ENCODE measurements around the gene PAXX.
"Not testable (repeated sequence)": the region's sequence is repeated elsewhere in the genome, so short reads cannot be mapped to it uniquely, and the experiment has no call there.

Gene PAXX

DNA sequence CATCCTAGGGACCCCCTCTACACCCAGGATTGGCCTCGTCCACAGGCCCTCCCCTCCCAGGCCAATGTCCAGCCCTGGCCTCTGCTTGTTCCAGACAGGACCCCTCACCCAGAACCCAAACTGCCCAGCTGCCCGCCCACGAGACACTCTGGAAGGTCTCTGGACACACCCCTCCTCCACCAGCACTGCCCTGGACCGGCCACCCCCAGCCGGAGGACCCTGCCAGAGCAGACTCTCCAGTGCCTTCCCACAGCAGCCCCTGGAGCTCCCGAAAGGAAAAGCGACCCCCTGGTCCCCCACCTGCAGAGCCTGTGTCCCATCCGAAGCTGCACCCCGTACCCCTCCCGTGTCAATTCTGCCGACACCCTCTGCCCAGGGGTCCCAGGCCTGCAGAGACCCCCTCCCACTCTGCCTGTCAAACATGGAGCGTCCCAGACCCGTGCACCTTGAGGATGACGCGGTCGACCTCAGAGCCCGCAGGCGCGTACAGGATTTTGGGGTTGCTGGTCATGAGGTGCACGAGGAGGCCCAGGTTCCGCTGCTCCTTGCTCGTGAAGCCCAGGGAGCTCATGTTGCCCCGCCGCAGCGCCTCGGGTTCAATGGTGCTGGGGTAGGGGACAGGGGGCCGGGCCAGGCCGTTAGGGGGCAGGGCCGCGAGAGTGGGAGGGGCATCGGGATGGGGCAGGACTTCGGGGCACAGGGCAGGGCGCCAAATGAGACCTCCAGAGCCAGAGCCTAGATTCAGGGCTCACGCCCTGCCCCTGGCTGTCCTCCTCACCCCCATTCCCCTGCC, 27.9 kb downstream of the PAXX start:
- no peak for DNase-seq

DNA sequence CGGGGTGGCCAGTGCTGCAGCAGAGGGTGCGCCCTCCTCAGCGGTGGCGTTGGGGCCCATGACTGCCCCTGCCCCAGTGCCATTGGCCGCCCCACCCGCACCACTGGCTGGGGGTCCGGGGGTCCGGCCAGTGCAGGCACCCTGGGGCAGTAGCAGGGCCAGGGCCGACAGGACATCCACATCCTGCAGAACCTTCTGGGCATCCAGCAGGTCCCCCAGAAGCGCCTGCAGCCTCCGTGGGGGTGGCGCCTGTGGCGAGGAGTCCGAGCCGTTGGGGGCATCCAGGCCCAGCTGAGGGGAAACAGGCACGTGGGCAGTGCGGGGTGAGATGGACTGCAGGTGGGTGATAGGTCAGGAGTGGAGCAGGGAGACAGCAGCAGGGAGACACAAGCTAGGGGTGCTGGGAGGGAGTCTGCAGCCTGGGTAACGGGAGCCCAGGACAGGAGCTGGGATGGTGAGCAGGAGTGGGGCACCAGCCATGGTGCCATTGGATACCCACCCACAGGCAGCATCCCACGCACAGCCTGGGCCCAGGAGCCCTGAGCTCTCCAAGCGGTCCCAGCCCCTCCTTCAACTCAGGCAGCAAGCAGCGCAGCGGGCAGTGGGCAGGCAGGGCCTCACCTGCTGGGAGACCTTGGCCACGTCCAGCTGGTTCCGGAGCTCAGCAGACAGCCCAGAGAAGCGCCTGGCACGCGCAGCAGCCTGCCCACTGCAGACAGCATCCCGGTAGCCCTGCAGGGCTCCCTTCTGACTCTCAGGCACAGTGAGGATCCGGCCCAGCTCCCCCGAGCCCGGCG, 28.7 kb downstream of the PAXX start:
- DNase-seq: no peak

DNA sequence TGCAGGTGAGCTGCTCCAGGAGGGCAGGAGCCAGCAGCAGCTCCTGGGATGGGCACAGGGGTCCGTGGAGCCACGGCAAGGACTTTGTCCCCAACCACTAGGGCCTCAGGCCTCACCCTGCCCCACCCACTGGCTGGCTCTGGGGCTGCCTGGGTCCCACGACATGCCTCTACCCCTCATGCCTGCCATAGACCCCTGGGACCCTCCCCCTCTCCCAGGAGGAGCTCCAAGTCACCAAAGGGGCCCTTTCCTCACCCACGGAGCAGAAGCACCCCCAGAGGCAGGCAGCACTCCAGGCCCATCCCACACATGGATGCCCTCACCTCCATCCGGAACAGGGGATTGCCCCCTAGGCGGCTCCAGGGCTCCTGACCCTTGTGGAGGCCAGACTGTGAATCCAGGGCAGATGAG, 29.4 kb downstream of the PAXX start:
- DNase-seq: no peak

DNA sequence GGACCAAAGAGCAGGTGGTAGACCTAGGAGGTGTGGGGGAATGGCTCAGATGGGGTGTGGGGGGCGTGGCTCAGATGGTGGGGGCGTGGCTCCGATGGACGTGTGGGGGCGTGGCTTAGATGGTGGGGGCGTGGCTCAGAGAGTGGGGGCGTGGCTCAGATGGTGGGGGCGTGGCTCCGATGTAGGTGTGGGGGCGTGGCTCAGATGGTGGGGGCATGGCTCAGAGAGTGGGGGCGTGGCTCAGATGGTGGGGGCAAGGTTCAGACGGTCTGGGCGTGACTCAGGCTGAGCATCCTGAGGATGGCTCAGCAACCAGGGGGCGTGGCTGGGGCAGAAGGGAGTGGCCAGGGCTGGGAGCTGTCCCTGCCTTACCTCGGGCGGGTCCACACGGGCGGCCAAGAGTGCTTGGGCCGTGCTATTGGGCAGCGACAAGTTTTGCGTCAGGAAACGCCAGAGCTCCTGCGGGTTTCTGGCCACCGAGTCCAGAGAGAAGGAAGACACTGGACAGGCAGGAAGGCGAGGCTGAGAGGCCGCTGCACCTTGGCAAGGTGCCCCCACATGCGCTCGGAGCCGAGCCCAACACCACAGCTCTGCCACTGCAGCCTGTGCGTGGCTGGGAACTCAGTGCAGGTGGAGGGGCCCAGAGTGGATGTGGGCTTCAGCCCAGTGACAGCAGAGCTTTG, 29.9 kb downstream of the PAXX start:
- DNase-seq: no peak

DNA sequence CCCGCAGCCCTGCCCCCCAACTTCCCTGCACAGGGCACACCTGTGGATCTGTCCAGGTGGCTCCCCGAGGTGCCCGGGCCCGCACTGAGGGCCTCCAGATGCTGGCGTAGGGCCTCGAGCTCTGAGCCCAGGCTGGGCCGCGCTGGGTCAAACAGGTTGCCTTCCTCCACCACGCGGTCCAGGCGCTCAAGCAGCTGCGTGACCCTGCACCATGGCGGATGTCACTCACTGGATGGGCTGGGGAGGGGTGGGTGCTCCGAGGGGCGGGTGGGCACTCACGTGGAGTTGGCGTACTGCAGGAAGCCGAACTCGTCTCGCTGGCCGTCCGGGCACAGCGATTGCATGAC, 30.4 kb downstream of the PAXX start:
- no peak for DNase-seq

DNA sequence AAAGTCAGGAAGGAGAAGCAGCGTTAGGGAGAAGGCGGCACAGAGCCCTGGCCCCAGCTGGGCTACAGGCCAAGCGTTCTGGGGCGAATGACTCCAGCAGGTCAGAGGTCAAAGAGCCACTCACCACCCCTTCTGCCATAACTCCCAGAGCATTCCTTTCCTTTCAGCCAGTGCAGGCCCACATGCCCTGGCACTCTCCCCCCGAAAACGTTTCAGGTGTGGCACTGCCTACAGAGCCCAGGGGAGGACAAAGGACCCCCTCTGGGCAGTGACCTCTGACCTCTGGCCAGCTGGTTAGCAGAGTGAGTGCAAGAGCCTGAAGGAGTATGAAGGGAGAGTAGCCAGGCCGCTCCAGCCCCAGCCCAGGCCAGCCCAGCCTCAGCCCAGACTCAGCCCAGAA, 30.9 kb downstream of the PAXX start:
- no peak for DNase-seq

DNA sequence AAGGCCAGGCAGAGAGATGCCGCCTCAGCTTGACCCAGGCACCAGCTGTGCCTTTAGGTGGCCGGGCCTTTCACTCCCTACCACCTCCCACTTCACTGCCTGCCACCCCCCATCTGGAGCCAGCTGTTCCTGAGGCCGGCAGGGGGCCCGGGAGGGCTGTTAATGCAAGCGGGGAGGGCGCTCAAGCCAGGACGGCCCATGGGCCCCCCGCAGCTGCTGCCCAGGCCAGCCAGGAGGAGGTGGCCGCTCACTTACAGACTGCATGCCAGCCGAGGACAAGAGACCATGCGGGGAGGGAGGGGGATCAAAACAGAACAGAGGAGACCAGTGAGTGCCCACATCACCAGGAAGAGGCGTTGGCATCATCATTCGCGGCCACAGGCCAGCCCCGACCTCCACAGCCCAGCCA, 31.4 kb downstream of the PAXX start:
- DNase-seq: no peak

DNA sequence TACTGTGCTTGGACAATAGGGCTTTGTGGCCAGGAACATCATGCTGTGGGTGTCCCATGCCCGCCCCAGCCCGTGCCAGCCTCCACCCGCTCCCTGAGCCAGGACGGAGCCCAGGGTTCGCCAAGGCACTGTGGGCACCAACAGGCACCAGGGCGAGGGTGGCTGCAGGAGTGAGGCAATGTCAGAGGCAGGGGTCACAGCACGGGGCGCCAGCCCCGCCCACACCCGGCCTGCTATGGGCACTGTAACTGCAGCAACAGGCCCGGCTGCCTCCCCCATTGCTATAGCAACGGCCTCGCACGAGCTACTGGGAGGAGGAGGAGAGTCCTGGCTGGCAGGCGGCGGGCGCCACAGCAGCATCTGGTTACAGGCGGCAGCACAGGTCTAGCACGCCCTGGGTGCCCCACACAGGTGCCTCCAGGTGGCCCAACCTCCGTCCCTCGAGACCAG, 33.3 kb downstream of the PAXX start:
- peak; percentile 34 for DNase-seq

DNA sequence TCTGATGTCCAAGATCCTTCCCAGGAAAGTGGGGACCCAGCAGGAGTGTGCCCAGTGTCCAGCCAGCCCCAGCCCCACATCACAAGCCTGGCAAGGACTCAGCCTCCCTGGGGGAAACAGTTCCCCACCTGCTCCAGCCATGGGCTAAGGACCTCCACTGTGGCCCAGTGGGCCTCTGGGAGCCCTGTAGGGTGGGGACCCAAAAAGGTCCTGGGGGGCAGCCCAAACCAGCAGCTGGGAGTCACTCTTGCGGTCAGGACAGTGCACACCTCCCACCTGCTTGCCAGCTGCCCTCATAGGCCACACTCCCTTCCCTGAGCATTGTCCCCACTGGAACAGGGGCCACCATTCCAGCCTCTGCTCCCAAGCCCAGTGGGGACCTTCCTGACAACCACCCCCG, 34.2 kb downstream of the PAXX start:
- no peak for DNase-seq

DNA sequence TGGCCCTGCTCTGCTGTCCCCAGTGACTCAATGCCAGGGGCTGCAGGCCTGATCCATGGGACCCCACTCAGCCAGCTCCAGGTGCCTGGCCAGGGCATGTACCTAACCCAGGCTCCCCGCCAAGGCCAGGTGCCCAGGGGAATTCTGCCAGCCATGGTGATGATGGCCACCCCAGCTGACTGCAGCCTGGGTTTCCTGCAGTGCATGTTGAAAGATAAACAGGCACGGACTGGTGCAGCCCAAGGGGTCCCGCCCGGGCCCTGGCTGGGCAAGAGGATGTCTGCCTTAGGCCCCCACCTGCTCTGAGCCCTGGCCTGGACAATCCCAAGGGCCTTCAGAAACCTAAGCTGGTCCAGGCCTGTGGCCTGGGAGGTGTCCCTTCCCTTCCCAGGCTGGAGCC, 34.6 kb downstream of the PAXX start:
- DNase-seq: no peak

DNA sequence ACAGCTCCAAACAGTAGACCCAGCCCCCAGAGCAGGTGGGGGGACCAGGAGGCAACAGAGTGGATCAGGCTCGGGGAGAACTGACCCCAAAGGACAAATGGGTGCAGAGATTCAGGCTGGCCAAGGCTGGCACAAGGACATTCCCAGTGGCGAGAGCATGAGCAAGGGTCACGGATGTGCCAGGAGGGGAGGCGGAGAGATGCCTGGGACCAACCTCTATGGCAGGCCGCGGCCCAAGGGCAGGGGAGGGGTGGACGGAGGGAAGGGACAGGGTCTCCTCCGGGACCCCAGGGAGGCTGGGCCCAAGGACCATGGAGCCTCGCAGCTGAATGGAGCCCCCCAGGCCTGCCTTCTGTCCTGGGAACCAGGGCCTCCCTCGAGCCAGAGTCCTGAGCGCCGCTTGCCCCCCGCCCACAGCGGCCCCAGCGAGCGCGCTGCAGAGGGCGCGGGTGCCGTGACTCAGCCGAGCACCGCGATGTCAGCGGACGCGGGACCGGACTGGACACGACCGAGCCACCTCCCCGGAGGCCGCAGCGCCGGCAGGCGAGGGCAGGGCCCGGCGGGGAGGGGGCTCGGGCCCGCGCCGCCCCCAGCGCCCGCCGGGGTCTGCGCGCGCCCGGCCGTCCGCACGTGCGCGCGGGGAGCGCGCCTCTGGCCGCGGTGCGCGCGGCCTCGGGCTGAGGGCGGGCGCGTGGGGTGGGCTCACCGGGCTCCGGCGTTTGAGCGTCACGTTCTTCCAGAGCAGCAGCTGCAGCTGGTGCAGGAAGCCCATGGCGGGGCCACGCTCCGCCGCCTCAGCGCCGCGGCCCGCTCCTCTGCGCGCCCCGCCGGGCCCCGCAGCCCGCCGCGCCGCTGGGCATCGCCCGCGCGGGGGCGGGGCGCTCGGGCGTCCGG, 35.4 kb downstream of the PAXX start, which contains the start of gene ABCA2:
Gene ABCA2 (minus strand): TSS at position 869 of the 894 bp plus-strand sequence. CDS start 97 bp downstream, at position 772.
- DNase-seq: no peak

DNA sequence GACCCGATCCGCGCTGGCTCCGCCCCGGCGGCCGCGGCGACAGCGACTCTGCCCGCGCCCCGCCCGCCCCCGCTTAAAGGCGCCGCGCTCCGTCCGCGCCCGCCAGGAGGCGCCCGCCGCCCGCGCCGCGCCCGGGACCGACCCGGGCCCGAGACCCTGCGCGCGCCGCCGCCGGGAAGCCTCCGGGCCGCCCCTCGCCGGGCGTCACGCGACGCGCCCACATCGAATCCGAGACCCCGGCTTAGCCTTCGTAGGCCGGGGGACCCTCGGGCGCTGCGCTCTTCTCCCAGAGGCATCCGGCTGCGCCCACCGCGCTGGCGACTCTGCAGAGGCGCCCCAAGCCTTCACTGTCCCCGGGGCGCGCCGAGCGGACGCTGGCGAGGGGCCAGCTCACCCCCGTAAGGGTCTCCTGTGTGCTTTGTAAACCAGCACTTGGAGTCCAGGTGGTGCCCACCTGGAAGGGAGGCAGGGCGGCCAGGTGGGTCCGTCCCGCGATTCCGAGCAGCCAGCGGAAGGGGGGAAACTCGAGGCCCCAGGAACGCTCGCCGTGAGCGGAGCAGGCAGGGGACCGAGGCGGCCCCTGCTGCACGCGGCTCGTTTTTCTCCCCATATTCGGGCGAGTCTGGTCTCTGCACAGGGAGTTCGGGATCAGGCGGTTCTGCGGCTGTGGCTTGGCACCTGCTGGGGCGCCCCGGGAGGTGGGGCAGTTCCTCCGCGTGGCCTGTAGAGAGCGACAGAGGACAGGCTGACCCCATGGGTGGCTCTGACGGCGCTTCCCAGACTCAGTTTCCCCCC, 36.2 kb downstream of the PAXX start:
- peak; percentile 17 for DNase-seq

DNA sequence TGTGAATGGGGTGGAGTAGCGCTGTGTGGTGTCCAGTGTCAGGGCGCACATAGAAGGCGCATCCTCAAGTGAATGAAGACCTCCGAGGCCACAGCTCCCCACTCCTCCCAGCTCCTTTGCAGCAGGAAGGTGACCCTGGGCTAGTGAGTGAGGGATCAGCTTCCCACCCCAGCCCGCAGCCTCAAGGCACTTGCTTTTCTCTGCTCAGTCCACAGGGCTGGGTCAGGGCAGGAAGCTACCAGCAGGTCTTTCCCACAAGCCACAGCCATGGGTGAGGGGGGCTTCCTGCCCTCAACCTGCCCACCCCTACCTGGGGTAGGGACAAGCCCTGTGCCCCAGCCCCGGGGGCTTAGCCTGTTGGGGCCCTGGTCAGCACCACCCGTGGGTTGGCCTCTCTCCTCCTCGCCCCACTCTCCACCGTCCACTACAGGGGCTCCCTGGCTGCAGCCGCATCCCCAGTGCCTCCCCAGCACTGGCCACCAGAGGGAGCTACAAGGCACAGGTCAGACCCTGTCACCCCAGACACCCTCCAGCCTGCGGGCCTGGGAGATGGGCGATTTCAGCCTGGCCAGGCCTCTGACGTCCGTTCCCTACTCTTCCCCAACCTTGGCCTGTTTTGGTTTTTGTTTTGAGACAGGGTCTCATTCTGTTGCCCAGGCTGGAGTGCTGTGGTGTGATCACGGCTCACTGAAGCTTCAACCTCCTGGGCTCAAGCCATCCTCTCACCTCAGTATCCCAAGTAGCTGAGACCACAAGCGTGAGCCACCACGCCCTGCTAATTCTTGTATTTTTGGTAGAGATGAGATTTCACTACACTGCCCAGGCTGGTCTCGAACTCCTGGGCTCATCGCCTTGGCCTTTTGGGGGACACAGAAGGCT, 37.1 kb downstream of the PAXX start:
- DNase-seq: no peak

DNA sequence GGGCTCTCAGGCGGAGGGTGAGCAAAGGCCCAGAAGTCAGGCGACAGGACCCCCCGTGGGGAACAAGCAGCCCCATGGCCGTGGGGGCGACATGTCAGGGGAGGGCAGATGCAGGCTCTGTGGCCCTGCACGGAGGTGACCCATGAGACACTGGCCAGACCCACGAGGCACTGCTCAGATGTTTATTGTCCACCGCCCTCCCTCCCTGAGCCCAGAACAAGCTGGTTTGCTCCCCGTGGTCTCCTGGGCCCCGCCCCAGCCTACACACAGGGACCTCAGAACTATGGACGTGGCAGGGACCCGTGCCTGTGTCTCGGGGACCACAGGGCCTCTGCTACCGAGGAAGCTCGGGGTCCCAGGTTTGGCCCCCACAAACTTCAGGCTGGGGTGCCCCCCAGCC, 37.8 kb downstream of the PAXX start:
- no peak for DNase-seq

DNA sequence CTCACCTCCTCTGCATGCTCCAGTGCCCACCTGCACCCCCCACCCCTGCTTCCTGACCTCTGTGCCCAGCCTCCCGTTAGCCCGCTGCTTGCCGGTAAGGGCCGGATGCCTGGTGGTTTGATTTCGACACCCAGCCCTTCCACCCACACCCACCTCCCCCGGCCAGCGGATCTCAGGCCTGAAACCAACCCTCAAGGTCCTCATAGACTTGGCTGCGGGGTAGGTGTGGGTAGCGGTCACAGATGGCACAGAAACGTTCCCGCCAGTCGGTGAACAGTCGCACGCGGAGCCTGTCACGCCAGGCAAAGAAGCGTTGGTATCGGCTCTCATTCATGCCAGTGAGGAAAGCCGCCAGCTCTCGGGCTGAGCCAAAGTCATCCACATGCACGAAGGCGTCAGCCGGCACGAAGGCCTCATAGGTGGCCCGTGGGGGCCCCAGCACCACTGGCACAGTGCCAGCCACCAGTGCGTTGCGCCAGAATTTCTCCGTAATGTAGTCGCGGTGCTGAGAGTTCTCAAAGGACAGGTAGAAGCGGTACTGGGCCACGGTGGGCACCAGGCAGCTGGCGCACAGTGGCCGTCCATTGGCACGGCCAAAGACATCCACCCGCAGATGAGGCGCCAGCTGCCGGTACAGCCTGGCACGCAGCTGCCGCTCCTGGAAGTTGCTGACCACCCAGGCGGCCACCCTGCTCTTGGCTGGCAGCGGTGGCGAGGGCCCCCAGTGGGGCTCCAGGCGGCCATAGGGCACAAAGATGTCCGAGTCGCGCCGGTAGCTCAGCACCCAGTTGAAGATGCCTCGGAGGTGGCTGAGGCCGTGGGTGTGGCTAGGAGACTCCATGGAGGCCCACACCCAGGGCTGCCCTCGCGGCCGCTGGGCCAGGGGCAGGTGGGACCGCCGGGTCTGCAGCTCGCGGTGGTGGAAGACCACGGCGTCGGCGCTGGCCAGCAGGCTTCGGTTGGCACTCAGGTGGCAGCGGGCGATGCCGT, 38.6 kb downstream of the PAXX start:
- no peak for DNase-seq

DNA sequence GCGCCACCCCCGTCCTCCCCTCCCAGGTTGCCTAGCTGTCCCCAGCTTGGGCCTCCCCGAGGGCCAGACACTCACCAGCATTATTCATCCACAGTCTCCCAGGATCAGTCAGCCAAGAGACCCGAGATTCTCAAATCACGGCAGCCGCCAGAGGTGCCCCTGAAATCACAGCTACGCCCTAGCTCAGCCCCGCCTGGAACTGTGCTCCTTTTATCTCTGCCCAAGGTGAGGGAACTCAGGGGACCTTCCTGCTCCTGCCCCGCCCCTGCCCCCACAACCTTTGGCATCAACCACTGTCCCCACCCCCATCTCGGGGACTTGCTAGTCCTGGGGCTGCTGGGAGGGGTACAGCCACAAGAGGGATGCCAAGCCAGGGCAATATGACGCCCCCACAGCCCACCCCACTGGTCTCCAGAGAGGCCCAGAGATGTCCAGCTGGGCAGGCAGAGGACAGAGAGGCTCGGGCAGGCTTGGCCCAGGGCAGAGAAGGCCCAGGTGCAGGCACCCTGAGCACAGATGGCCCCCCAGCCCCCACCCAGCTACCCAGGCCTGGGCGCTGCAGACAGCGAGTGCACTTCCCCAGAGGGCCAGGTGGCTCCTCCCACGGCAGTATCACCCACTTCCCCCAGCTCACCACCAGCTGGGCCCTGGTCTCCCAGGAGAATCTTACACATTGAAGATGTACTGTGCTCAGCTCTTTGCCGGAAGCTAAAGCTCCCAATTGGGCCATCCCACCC, 39.9 kb downstream of the PAXX start, which contains the start of gene FUT7:
Gene FUT7 (minus strand): TSS at position 185 of the 737 bp plus-strand sequence. CDS start 97 bp downstream, at position 88.
- DNase-seq: peak; percentile 10

DNA sequence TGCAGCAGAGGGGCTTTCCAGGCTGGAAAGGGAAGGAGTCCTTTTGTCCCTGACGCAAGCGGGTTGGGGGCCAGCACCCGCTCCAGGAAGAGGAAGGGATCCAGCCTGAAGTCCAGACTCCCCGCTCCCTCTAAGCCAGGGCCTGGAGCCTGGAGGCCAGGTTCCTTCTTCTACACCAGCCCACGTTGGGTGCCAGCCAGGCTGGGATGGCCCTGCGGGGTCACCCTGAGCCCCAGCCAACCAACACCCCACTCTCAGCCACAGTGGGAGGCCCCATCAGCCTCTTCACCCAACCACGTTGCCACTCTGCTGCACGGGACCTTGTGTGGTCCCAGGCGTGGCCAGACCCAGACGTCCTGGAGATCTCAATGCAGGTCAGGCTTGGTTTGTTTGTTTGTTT, 40.6 kb downstream of the PAXX start:
- DNase-seq: no peak

DNA sequence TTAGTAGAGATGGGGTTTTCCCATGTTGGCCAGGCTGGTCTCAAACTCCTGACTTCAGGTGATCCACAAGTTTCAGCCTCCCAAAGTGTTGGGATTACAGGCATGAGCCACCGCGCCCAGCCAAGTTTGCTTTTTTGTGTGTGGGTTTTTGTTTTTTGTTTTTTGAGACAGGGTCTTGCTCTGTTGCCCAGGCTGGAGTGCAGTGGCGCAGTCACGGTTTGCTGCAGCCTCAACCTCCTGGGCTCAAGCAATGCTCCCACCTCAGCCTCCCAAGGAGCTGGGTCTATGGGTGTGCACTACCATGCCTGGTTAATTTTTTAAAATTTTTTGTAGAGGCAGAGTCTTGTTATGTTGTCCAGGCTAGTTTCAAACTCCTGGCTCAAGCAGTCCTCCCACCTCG, 41.3 kb downstream of the PAXX start:
- DNase-seq: not testable (repeated sequence)

Measured in NCI-H1694 treated with DMSO at 0.1 percent for 48 hours (cell line).